Measurements from ENCODE around the gene CTNNA3. TPM values are rescaled to one million over a fixed set of nuclear protein-coding genes. Genes with fewer than 3 reads are reported as not detected.

The CTNNA3 gene
- total RNA-seq, 1 donor from 2014 or later = 159 TPM

GRCh38 chr10:66942407-66942806 is 753.6 kb downstream of the CTNNA3 start:
- TF ChIP-seq, protein P1, sequence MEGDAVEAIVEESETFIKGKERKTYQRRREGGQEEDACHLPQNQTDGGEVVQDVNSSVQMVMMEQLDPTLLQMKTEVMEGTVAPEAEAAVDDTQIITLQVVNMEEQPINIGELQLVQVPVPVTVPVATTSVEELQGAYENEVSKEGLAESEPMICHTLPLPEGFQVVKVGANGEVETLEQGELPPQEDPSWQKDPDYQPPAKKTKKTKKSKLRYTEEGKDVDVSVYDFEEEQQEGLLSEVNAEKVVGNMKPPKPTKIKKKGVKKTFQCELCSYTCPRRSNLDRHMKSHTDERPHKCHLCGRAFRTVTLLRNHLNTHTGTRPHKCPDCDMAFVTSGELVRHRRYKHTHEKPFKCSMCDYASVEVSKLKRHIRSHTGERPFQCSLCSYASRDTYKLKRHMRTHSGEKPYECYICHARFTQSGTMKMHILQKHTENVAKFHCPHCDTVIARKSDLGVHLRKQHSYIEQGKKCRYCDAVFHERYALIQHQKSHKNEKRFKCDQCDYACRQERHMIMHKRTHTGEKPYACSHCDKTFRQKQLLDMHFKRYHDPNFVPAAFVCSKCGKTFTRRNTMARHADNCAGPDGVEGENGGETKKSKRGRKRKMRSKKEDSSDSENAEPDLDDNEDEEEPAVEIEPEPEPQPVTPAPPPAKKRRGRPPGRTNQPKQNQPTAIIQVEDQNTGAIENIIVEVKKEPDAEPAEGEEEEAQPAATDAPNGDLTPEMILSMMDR (IDR thresholded peaks at IDR 0.05; ENCODE audit: borderline replicate concordance) = no peak
- no peak overlapping the region for H3K4me3 ChIP-seq
- no peaks in the 10 kb centered on the region for H3K9me3 ChIP-seq (replicated peaks)
- no peaks in the 10 kb centered on the region for H3K27me3 ChIP-seq (ENCODE audit: low read depth)
- H3K36me3 ChIP-seq = no peaks in the 10 kb centered on the region
- no peaks in the 10 kb centered on the region for H3K4me1 ChIP-seq
- intact Hi-C loops (cut with micrococcal nuclease) = no loop called here
- no peak overlapping the region for H3K27ac ChIP-seq (replicated peaks)
- DNase-seq = no peak

DNA sequence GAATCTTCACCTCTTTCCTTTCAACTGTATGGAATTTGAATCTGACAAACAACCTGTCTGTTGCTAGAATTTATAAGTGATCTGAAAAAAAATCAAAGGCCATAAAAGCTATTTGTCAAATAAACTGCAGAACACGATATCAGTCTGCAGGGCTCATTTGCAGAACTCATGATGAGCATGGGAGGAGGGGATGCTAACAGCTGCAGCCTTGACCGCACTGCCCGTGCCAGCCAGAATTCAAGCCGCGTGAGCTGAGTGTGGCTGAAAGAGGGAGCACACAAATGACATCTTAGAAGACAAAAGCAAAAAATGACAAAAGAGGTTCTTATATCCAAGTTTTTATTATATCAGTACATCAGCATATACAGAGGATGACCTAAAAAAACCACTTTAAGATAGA is 754.5 kb downstream of the CTNNA3 start:
- H3K27ac ChIP-seq (replicated peaks) = no peak overlapping the region
- intact Hi-C loops (cut with micrococcal nuclease) = no loop called here
- no peak overlapping the region for H3K4me3 ChIP-seq
- TF ChIP-seq, protein P1 (IDR thresholded peaks at IDR 0.05; ENCODE audit: borderline replicate concordance) = no peak
- no peaks in the 10 kb centered on the region for H3K36me3 ChIP-seq
- no peaks in the 10 kb centered on the region for H3K9me3 ChIP-seq (replicated peaks)
- H3K27me3 ChIP-seq (ENCODE audit: low read depth) = no peaks in the 10 kb centered on the region
- DNase-seq = no peak
- no peaks in the 10 kb centered on the region for H3K4me1 ChIP-seq

- DNase-seq = no peak
- Histone ChIP-seq H3K9me3 (replicated peaks) (no peaks in the 10 kb centered on the region), H3K36me3 (no peaks in the 10 kb centered on the region), H3K27me3 (ENCODE audit: low read depth) (no peaks in the 10 kb centered on the region), H3K27ac (replicated peaks) (no peak overlapping the region), H3K4me3 (no peak overlapping the region), H3K4me1 (no peaks in the 10 kb centered on the region)
- intact Hi-C loops (cut with micrococcal nuclease) = no loop called here
- TF ChIP-seq, protein P1 (IDR thresholded peaks at IDR 0.05; ENCODE audit: borderline replicate concordance) = no peak
These were observed 755.0 kb downstream of the CTNNA3 start for GRCh38 chr10:66940965-66941364.

- intact Hi-C loops (cut with micrococcal nuclease) = no loop called here
- H3K27ac ChIP-seq (replicated peaks) = no peak overlapping the region
- peaks cover 20% of the 10 kb centered on the region for H3K27me3 ChIP-seq (ENCODE audit: low read depth)
- H3K36me3 ChIP-seq = no peaks in the 10 kb centered on the region
- no peaks in the 10 kb centered on the region for H3K4me1 ChIP-seq
- H3K9me3 ChIP-seq (replicated peaks) = no peaks in the 10 kb centered on the region
- no peak for DNase-seq
- TF ChIP-seq, protein P1 (IDR thresholded peaks at IDR 0.05; ENCODE audit: borderline replicate concordance) = no peak
- H3K4me3 ChIP-seq = no peak overlapping the region
These were observed 761.3 kb downstream of the CTNNA3 start for GRCh38 chr10:66934711-66935110.

DNA sequence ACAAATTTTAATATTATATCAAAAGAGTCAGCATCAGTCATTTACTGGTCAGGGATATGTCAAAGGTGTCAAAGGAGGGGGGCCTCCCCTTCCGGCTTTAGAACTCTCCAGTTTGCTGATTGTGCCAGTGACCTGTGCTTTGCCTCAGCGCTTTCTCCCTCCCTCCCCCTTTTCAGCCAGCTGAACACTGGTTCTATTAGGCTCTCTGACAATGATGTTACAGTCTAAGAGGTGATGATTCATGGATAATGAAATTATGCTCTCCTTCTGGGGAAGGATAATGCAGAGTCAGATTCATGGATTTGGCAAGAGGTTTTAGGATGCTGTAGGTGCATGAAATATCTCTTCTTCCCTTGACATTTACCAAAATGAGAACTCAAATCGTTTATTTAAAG is 764.0 kb downstream of the CTNNA3 start:
- H3K4me3 ChIP-seq = no peak overlapping the region
- peaks cover 11% of the 10 kb centered on the region for H3K4me1 ChIP-seq
- TF ChIP-seq, protein P1 (IDR thresholded peaks at IDR 0.05; ENCODE audit: borderline replicate concordance) = no peak
- H3K27me3 ChIP-seq (ENCODE audit: low read depth) = peaks cover 43% of the 10 kb centered on the region
- H3K36me3 ChIP-seq = no peaks in the 10 kb centered on the region
- no peak overlapping the region for H3K27ac ChIP-seq (replicated peaks)
- intact Hi-C loops (cut with micrococcal nuclease) = no loop called here
- H3K9me3 ChIP-seq (replicated peaks) = no peaks in the 10 kb centered on the region
- DNase-seq = no peak
